ENCODE measurements around the gene PSMC6. TPM values are rescaled to one million over a fixed set of nuclear protein-coding genes. Genes with fewer than 3 reads are reported as not detected.
A peak's percentile ranks its signal among the peaks of the same experiment; 100 is the strongest.

PSMC6 gene
- total RNA-seq, 1 donor from 2014 or later: 77.0 TPM

- H3K27ac ChIP-seq (replicated peaks): no peak overlapping the region
- H3K4me3 ChIP-seq: no peak overlapping the region
- peaks cover 49% of the 10 kb centered on the region for H3K4me1 ChIP-seq
- H3K9me3 ChIP-seq (replicated peaks): no peaks in the 10 kb centered on the region
- DNase-seq: no peak
- no peaks in the 10 kb centered on the region for H3K27me3 ChIP-seq (ENCODE audit: low read depth)
- intact Hi-C loops (cut with micrococcal nuclease): no loop called here
- no peaks in the 10 kb centered on the region for H3K36me3 ChIP-seq
- no peak for TF ChIP-seq CTCF (IDR thresholded peaks at IDR 0.05; ENCODE audit: borderline replicate concordance)
Observed at GRCh38 chr14:52693036-52693435, 14.0 kb upstream of the PSMC6 start.

GRCh38 chr14:52693532-52693931 is 13.5 kb upstream of the PSMC6 start:
- peaks cover 49% of the 10 kb centered on the region for H3K4me1 ChIP-seq
- intact Hi-C loops (cut with micrococcal nuclease): no loop called here
- H3K9me3 ChIP-seq (replicated peaks): no peaks in the 10 kb centered on the region
- DNase-seq: no peak
- no peak for TF ChIP-seq CTCF (IDR thresholded peaks at IDR 0.05; ENCODE audit: borderline replicate concordance)
- no peak overlapping the region for H3K4me3 ChIP-seq
- no peak overlapping the region for H3K27ac ChIP-seq (replicated peaks)
- no peaks in the 10 kb centered on the region for H3K36me3 ChIP-seq
- H3K27me3 ChIP-seq (ENCODE audit: low read depth): no peaks in the 10 kb centered on the region

GRCh38 chr14:52694761-52695480 is 12.1 kb upstream of the PSMC6 start:
- Histone ChIP-seq H3K36me3 (no peaks in the 10 kb centered on the region), H3K4me1 (peaks cover 49% of the 10 kb centered on the region), H3K9me3 (replicated peaks) (no peaks in the 10 kb centered on the region), H3K27me3 (ENCODE audit: low read depth) (no peaks in the 10 kb centered on the region), H3K4me3 (peak overlapping the region; percentile 90), H3K27ac (replicated peaks) (peak overlapping the region; percentile 97)
- intact Hi-C loops (cut with micrococcal nuclease): no loop called here
- peak; percentile 26 for DNase-seq
- TF ChIP-seq CTCF (IDR thresholded peaks at IDR 0.05; ENCODE audit: borderline replicate concordance): no peak

- peak; percentile 88 for DNase-seq
- Histone ChIP-seq H3K4me3 (peak within 1 kb of the TSS; percentile 90), H3K27ac (replicated peaks) (peak within 1 kb of the TSS; percentile 97), H3K9me3 (replicated peaks) (no peaks in the 10 kb centered on the region), H3K4me1 (peaks cover 55% of the 10 kb centered on the region), H3K36me3 (no peaks in the 10 kb centered on the region), H3K27me3 (ENCODE audit: low read depth) (no peaks in the 10 kb centered on the region)
- no peak for TF ChIP-seq CTCF (IDR thresholded peaks at IDR 0.05; ENCODE audit: borderline replicate concordance)
- intact Hi-C loops (cut with micrococcal nuclease): no loop called here
Observed at GRCh38 chr14:52695481-52696091, 11.4 kb upstream of the PSMC6 start, which contains the start of gene ERO1A. ERO1A (minus strand) TSS chr14:52695558; CDS start chr14:52695481, 77 bp downstream.

- H3K36me3 ChIP-seq: no peaks in the 10 kb centered on the region
- peak overlapping the region; percentile 56 for H3K27ac ChIP-seq (replicated peaks)
- no peak overlapping the region for H3K4me3 ChIP-seq
- no peak for DNase-seq
- intact Hi-C loops (cut with micrococcal nuclease): no loop called here
- no peaks in the 10 kb centered on the region for H3K27me3 ChIP-seq (ENCODE audit: low read depth)
- no peak for TF ChIP-seq CTCF (IDR thresholded peaks at IDR 0.05; ENCODE audit: borderline replicate concordance)
- H3K4me1 ChIP-seq: peaks cover 20% of the 10 kb centered on the region
- H3K9me3 ChIP-seq (replicated peaks): no peaks in the 10 kb centered on the region
Observed at GRCh38 chr14:52700701-52701172, 6.3 kb upstream of the PSMC6 start.
